ENCODE measurements around the gene FAM156A. TPM values are rescaled to one million over a fixed set of nuclear protein-coding genes. Genes with fewer than 3 reads are reported as not detected.
"Not testable (repeated sequence)": the region's sequence is repeated elsewhere in the genome, so short reads cannot be mapped to it uniquely, and the experiment has no call there.

Gene FAM156A
- total and polyA plus RNA-seq, 2 of the 4 experiments (the other 2 are of a cell fraction): 7.5 to 39.2 TPM

- H4K91ac ChIP-seq (ENCODE audit: insufficient read depth, low read depth, low read length); ATAC-seq (ENCODE audit: low read depth); dilution Hi-C loops (cut with HindIII; ENCODE audit: low sequenced_read_pairs, unreplicated experiment); BruUV-seq (replicated peaks); H3K18ac ChIP-seq (ENCODE audit: low read depth, low read length); in situ Hi-C loops (cut with MboI; ENCODE audit: low sequenced_read_pairs); H3K9me3 ChIP-seq (ENCODE audit: control insufficient read depth, insufficient read depth, low read length); H3K79me1 ChIP-seq (ENCODE audit: low read depth in 1 of 2, low read length in 2 of 2); H3K27me3 ChIP-seq (ENCODE audit: control insufficient read depth, insufficient read depth, low read length); H2BK15ac ChIP-seq (ENCODE audit: low read depth, low read length); H3K23ac ChIP-seq (ENCODE audit: low read depth, low read length); H3K56ac ChIP-seq (ENCODE audit: extremely low read depth, insufficient read depth, low read length); POLR2A ChIA-PET (ENCODE audit: unreplicated experiment); H3K27ac ChIP-seq (ENCODE audit: insufficient read depth, low read length); H2BK120ac ChIP-seq (ENCODE audit: low read depth, low read length); H3K14ac ChIP-seq (replicated peaks; ENCODE audit: low read depth, low read length); H2AK9ac ChIP-seq (replicated peaks; ENCODE audit: low read depth, low read length, poor library complexity); H4K5ac ChIP-seq (ENCODE audit: low read depth, low read length); H2BK20ac ChIP-seq (ENCODE audit: low read depth, low read length); H2BK5ac ChIP-seq (ENCODE audit: low read depth, low read length, poor library complexity, severe bottlenecking); H3K4me2 ChIP-seq (ENCODE audit: low read depth, low read length); H3K9ac ChIP-seq (ENCODE audit: low read depth, low read length); H3K4ac ChIP-seq (ENCODE audit: low read depth, low read length); H2AFZ ChIP-seq (replicated peaks; ENCODE audit: low read length, poor library complexity); DNase-seq; intact Hi-C loops (cut with micrococcal nuclease); H3K9me1 ChIP-seq (ENCODE audit: insufficient read depth, low read length); H3K36me3 ChIP-seq (ENCODE audit: control insufficient read depth, insufficient read depth, low read length); H4K20me1 ChIP-seq (ENCODE audit: insufficient read depth, low read length); H3K4me1 ChIP-seq (ENCODE audit: control insufficient read depth, insufficient read depth, low read length); H2AK5ac ChIP-seq (ENCODE audit: low read depth, low read length); CTCF ChIA-PET; H3K4me3 ChIP-seq (ENCODE audit: insufficient read depth, low read depth, low read length); H4K8ac ChIP-seq (ENCODE audit: low read depth in 2 of 2, low read length in 2 of 2): not testable (repeated sequence)
- no CpG with 5 or more reads among the region's 14 CpGs for WGBS, 2 experiments (ENCODE audit: extremely low coverage in 2 of 2, insufficient read length in 1 of 2)
Observed at GRCh38 chrX:52945838-52946494, 12.4 kb downstream of the FAM156A start.

GRCh38 chrX:52941728-52942127 is 16.6 kb downstream of the FAM156A start:
- H3K36me3 ChIP-seq (ENCODE audit: control insufficient read depth, insufficient read depth, low read length); H3K9me1 ChIP-seq (ENCODE audit: insufficient read depth, low read length); H2AK5ac ChIP-seq (ENCODE audit: low read depth, low read length); H3K9ac ChIP-seq (ENCODE audit: low read depth, low read length); DNase-seq; H3K56ac ChIP-seq (ENCODE audit: extremely low read depth, insufficient read depth, low read length); ATAC-seq (ENCODE audit: low read depth); CTCF ChIA-PET; H2AK9ac ChIP-seq (replicated peaks; ENCODE audit: low read depth, low read length, poor library complexity); H3K14ac ChIP-seq (replicated peaks; ENCODE audit: low read depth, low read length); in situ Hi-C loops (cut with MboI; ENCODE audit: low sequenced_read_pairs); H3K18ac ChIP-seq (ENCODE audit: low read depth, low read length); H3K27ac ChIP-seq (ENCODE audit: insufficient read depth, low read length); H4K20me1 ChIP-seq (ENCODE audit: insufficient read depth, low read length); BruUV-seq (replicated peaks); H3K4me3 ChIP-seq (ENCODE audit: insufficient read depth, low read depth, low read length); H2BK20ac ChIP-seq (ENCODE audit: low read depth, low read length); dilution Hi-C loops (cut with HindIII; ENCODE audit: low sequenced_read_pairs, unreplicated experiment); H3K4ac ChIP-seq (ENCODE audit: low read depth, low read length); H3K4me1 ChIP-seq (ENCODE audit: control insufficient read depth, insufficient read depth, low read length); H4K5ac ChIP-seq (ENCODE audit: low read depth, low read length); H3K27me3 ChIP-seq (ENCODE audit: control insufficient read depth, insufficient read depth, low read length); H3K9me3 ChIP-seq (ENCODE audit: control insufficient read depth, insufficient read depth, low read length); H2BK15ac ChIP-seq (ENCODE audit: low read depth, low read length); H4K8ac ChIP-seq (ENCODE audit: low read depth in 2 of 2, low read length in 2 of 2); H4K91ac ChIP-seq (ENCODE audit: insufficient read depth, low read depth, low read length); H3K79me1 ChIP-seq (ENCODE audit: low read depth in 1 of 2, low read length in 2 of 2); H3K4me2 ChIP-seq (ENCODE audit: low read depth, low read length); H2BK5ac ChIP-seq (ENCODE audit: low read depth, low read length, poor library complexity, severe bottlenecking); H3K23ac ChIP-seq (ENCODE audit: low read depth, low read length); H2BK120ac ChIP-seq (ENCODE audit: low read depth, low read length); H2AFZ ChIP-seq (replicated peaks; ENCODE audit: low read length, poor library complexity); POLR2A ChIA-PET (ENCODE audit: unreplicated experiment); intact Hi-C loops (cut with micrococcal nuclease): not testable (repeated sequence)
- no CpG with 5 or more reads among the region's 10 CpGs for WGBS, 2 experiments (ENCODE audit: extremely low coverage in 2 of 2, insufficient read length in 1 of 2)

All from IMR-90 (cell line).